Islet of Langerhans (tissue), 1 donor: Measurements from ENCODE around the gene NPC1L1.

Experiments
- FAIRE-seq: peaks from one replicate; lab custom pipeline; 2011; peaks lifted over from hg19 to GRCh38; lab: Jason Lieb, UNC

NPC1L1 gene

DNA sequence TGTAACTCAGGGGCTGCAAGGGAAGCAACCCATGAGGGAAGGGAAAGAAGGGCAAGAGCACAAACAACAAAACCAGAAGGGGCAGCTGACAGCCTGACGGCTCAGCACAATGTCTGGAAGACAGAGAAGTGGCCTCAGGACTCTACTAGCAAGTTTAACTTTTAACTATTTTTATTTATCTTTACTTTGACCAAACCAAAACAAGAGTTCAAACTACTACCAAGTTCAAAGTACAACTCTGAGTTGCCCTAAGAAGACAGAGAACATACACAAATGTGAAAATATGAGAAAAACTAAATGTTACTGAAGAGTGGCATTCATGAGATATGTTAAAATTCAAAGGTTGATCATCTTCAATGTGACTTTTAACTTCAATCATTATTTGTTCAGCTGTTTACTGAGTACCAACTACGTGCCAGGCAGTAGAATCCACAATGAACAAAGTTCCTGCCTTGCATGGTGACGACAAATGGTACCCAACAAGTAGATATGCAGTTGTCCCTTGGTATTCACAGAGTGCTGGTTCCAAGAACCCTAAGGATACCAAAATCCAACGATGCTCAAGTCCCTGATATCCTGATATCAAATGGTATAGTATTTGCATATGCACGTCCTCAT lies 70.4 kb downstream of the NPC1L1 start:
- FAIRE-seq: no peak

DNA sequence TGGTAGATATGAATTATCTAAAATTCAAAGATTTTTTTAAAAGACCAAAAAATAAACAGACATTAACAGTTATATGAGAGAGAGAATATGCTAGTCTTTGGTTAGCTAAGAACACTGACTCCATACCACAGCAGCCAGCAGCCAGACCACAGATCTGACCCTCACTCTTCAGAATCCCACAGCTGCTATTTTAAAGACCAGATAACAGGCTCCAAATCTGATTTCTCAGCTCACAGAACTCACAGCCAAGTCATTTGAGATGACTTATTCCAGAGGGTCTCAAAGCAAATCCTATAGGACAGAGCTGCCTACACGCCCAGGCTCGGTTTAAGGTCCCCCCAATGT lies 71.0 kb downstream of the NPC1L1 start:
- FAIRE-seq: no peak

DNA sequence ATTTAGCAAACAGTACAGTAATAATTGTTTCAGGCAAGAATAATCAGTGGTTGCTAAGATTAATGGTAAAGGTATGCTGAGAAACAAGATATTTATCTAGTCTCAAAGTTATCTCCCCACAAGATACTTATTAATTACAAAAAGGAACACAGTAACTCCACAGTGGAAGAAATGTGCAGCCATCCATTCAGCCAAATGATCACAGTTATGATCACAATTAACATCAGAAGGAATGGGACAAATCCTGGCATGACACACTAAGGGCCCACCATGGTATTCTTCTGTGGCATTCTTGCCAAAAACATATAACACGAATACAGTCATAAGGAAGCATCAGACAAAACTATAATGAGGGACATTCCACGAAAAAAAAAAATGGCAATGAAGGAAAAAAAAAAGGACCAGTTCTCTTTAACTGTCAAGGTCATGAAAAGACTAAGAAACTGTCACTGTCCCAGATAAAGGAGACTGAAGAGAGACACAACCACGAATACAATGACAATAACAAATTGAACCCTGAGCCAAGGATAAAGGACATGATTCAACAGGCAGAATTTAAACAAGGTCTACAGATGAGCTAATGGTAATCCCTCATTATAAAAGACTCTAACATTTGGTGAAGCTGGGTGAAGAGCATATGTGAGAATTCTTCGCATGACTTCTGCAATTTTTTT lies 71.5 kb downstream of the NPC1L1 start:
- FAIRE-seq: no peak

DNA sequence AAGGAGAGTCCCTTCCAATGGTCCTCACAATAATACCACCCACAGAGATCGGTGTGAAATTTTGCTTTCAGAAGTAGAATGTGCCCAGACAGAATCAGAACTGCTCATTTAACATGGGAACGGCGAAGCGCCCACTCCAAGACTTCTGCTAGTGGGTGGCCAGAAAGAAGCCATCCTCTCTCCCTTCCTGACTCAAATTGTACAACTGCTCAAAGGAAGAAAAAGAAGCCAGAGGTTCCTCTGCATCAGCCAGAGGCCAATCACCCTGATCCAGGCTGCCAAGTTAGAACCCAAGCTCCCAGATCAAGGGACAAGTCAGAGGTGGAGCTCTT lies 73.9 kb downstream of the NPC1L1 start:
- FAIRE-seq: no peak

DNA sequence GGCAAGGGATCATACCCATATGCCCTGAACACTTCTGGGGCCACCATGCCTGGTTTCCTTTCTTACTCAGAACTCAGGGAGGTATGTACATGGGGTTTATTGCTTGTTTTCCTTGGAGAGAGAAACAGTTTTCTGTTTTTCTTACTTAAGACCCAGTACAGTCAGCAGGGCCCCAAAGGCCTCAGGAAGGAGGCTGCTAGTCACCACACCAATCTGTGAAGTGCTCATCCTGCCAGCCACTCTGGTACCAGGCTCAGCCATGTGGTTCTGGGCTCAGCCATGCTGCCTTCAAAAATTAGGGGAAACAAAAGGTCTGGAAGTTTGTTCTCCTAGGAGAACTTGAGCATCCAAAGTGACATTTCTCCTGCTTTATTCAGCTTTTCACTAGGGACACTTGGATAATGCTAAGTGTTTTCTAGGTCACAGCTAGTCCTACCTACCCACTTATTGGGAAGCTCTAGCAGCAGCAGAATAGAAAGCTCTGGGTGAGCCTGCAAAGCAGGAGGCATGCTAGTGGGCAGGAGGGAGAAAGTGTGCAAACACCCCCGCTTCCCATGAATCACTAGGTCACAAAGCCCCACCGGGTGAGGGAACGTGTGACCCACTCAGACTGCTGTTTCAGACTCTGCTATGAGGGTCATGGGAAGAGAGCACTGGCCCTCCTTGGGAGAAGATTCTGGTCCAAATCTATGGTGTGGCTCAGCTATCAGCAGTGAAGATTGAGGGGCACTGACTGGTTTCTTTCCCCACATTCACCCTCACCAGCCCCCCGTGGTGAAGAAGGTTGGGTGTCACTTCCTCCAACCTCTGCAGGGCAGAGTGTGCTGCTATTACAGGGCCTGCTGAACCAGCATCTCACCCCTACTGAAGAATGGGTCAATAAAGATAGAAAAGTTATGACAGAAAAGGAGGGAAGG lies 74.6 kb downstream of the NPC1L1 start:
- FAIRE-seq: no peak

DNA sequence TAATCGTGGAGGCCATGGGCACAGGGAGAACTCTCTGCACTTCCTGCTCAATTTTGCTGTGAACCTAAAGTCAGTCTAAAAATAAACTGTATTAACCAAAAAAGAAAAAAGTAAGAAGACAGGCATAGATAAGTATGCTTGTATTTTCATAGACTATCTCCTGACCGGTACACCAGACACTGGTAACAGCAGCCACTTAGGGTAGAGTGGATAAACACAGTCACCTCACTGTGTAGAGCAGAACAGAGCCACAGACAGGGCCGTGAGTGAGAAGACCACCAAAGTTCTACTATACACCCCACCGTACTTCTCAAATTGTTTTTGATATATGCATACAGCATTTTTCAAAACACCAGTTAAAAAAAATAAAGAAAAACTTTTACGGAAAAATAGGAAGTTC lies 75.6 kb downstream of the NPC1L1 start:
- FAIRE-seq: no peak

DNA sequence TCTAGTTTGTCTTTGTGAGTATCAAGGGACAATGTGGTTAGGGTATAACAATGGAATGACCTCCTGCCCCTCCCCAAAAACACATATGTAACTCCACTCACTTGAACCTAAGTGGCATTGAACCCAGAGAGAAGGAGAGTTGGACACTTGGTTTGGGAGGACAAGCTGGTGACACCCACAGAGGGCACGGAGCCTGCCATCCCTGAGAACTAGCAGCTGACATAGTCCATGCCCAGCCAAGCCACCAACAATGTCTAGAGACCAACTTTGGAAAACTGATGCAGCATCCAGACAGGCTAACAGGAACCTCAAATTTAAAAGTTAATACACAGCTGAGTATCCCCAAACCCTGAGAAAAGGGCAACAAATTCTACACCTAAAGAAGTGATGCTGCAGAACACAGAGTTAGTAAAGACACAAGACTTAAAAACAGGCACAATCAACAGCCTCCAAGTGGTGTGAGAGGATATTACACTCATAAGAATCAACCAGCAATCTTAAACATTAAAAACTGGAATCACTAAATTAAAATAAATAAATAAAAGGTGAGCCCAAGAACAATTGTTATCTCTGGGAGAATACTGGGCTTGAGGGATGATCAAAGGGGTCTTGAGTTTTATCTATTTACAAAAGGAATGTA lies 77.8 kb downstream of the NPC1L1 start:
- FAIRE-seq: no peak
